Keratinocyte (primary cell): Measurements from ENCODE around the gene GZMM.

ENCODE experiments used
- EZH2 ChIP-seq: IDR thresholded peaks from one replicate; pipeline ENCODE4 v1.6.1; 2012; ENCODE audit warnings: inconsistent platforms, mild to moderate bottlenecking, low read length, moderate library complexity
- TF ChIP-seq, protein P1 (sequence below), 3 experiments: IDR thresholded peaks in 1 of 3; conservative IDR thresholded peaks in 1 of 3; optimal IDR thresholded peaks in 1 of 3; 2 replicates in 2 of 3; 3 replicates in 1 of 3; pipeline versions ENCODE3 to v1.5.1; 2011; ENCODE audit warnings: low read length in 3 of 3, mild to moderate bottlenecking in 3 of 3, moderate library complexity in 2 of 3, control low read depth in 1 of 3, inconsistent platforms in 1 of 3; ENCODE audit not compliant: insufficient read depth in 2 of 3; ENCODE audit errors: extremely low read depth in 1 of 3

DNA sequence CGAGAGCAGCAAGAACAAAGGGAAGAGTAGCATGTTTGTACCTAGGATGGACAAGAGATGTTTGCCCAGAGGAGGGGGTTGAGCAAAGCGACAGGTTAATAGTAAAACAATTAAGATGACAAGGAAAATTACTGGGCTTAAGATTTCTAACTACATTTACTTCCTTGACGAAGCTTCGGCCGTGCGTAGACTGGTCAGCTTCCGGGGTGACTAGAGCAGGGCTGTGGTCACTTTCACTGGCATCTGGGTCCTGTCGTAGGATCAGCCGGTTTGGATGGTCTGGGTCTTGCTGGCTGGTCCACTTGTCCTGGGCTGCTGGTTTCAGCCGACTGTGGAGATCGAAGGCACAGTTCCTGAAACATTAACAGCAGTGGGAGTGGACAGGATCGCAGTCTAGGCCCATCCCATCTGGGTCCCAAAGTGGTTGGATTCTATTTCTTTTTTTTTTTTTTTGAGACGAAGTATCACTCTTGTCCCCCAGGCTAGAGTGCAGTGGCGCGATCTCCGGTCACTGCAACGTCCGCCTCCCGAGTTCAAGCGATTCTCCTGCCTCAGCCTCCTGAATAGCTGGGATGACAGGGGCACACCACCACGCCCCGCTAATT, 23.5 kb downstream of the GZMM start:
- TF ChIP-seq, protein P1, sequence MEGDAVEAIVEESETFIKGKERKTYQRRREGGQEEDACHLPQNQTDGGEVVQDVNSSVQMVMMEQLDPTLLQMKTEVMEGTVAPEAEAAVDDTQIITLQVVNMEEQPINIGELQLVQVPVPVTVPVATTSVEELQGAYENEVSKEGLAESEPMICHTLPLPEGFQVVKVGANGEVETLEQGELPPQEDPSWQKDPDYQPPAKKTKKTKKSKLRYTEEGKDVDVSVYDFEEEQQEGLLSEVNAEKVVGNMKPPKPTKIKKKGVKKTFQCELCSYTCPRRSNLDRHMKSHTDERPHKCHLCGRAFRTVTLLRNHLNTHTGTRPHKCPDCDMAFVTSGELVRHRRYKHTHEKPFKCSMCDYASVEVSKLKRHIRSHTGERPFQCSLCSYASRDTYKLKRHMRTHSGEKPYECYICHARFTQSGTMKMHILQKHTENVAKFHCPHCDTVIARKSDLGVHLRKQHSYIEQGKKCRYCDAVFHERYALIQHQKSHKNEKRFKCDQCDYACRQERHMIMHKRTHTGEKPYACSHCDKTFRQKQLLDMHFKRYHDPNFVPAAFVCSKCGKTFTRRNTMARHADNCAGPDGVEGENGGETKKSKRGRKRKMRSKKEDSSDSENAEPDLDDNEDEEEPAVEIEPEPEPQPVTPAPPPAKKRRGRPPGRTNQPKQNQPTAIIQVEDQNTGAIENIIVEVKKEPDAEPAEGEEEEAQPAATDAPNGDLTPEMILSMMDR (optimal IDR thresholded peaks at IDR 0.05 in 1 of 3, IDR thresholded peaks at IDR 0.05 in 1 of 3, conservative IDR thresholded peaks at IDR 0.05 in 1 of 3; ENCODE audit: extremely low read depth in 1 of 3, insufficient read depth in 2 of 3, low read length in 3 of 3) = no peak
- TF ChIP-seq EZH2 = no peak
